Thyroid gland (tissue), 4 donors: ENCODE measurements around the gene RELCH. TPM values are rescaled to one million over a fixed set of nuclear protein-coding genes. Genes with fewer than 3 reads are reported as not detected.

ENCODE experiments used
- DNase-seq, 2 donors: peaks; one replicate each; pipeline ENCODE4 v3.0.0-alpha.2; 2019
- H3K27ac ChIP-seq, 3 donors: fragments of 200-600 bp; sonication (generic); 1 replicate in 2 of 3; 2 replicates in 1 of 3; pipeline ENCODE4 v1.5.1; 2016 to 2019; ENCODE audit warnings: mild to moderate bottlenecking in 1 of 3, moderate library complexity in 1 of 3
- H3K27me3 ChIP-seq: fragments of 200-600 bp; sonication (generic); one replicate; pipeline ENCODE4 v1.5.1; 2019
- H3K36me3 ChIP-seq, 2 donors: fragments of 200-600 bp; sonication (generic); one replicate each; pipeline ENCODE4 v1.5.1; 2016 to 2019
- H3K4me1 ChIP-seq, 2 donors: fragments of 200-600 bp; sonication (generic); one replicate each; pipeline ENCODE4 v1.5.1; 2017 to 2019
- H3K4me3 ChIP-seq, 3 donors: fragments of 200-600 bp; sonication (generic); replicated peaks in 1 of 3; 1 replicate in 2 of 3; 2 replicates in 1 of 3; pipeline ENCODE4 v1.5.1; 2016; ENCODE audit warnings: mild to moderate bottlenecking in 1 of 3
- H3K9me3 ChIP-seq: fragments of 200-600 bp; sonication (generic); one replicate; pipeline ENCODE4 v1.5.1; 2017
- CTCF ChIP-seq, 6 experiments: fragments of 200-600 bp in 3 of 6; fragments of 450-650 bp in 3 of 6; sonication (generic) in 3 of 6; IDR thresholded peaks; one replicate each; pipeline ENCODE4 v1.5.1; 2016 to 2019; ENCODE audit warnings: antibody characterized with exemption in 6 of 6, mild to moderate bottlenecking in 2 of 6, inconsistent platforms in 1 of 6, moderate library complexity in 1 of 6
- POLR2A ChIP-seq, 2 donors: fragments of 450-650 bp; IDR thresholded peaks; one replicate each; pipeline ENCODE4 v1.6.1; 2017; ENCODE audit warnings: antibody characterized with exemption in 2 of 2, mild to moderate bottlenecking in 2 of 2, moderate library complexity in 1 of 2
- WGBS, 2 donors: methylation state at CpG; one replicate each; pipeline ENCODE4 v1.1.5; 2017; 5-methylcytosine and 5-hydroxymethylcytosine counted together
- intact Hi-C: fragments of 100-400 bp; cut with DNase I; formaldehyde crosslinking; loops from one replicate; pipeline ENCODE4 v1.15.1; 2023
- total RNA-seq, 4 donors: library from RNA; depleted of rRNA; stranded (reverse); fragments of >200 nt; gene quantifications; one replicate each; pipeline ENCODE4 v1.2.3, GENCODE V29; 2016

The RELCH gene
- total RNA-seq, 4 donors from 2014 or later = 48.2 to 101 (median 56.9) TPM

DNA sequence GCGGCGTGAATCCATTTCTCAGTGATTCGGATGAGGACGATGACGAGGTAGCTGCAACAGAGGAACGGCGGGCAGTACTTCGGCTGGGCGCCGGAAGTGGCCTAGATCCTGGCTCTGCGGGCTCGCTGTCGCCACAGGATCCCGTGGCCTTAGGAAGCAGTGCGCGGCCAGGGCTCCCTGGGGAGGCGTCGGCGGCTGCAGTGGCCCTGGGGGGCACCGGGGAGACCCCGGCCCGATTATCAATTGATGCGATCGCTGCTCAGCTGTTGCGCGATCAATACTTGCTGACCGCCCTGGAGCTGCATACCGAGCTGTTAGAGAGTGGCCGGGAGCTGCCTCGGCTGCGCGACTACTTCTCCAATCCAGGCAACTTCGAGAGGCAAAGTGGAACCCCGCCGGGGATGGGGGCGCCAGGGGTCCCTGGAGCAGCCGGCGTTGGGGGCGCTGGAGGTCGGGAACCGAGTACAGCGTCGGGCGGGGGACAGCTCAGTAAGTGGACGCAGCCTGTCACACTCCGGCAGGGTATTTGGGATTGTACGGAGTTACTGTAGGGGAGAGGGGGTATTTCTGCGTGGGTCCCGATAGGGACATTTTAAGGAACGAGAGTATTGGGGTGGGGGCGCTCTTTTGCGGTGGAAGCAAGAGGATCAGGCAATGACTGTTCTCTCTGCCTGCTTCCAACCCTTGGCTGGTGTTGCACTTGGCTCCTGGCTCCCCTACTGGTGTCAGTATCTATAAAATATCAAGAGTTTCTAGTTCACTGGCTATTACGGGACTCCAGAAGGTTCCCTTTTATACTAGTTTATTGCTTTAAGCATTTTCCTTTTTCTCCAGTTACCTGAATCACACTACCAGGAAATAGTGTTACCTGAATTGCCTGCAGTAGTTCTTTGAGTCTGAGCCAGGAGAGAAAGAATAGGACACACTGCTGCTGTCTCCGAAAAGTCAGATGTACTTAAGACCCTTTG is 772 bp downstream of the RELCH start:
- intact Hi-C loops = no loop called here
- peak overlapping the region; percentile 15 to 57 (median 41) for H3K27ac ChIP-seq
- WGBS, 2 donors = 1% methylated on average over 20 to 23 of the region's 54 CpGs
- peak; percentile 19 to 31 for DNase-seq
- H3K27me3 ChIP-seq = no peaks in the 10 kb centered on the region
- H3K36me3 ChIP-seq = no peaks in the 10 kb centered on the region
- H3K4me1 ChIP-seq = peaks cover 11 to 23% of the 10 kb centered on the region in 2 donors
- no peak for TF ChIP-seq POLR2A (IDR thresholded peaks at IDR 0.05)
- TF ChIP-seq CTCF (IDR thresholded peaks at IDR 0.05) = peak in 1 of 6 experiments; percentile 6
- no peaks in the 10 kb centered on the region for H3K9me3 ChIP-seq
- H3K4me3 ChIP-seq = peak overlapping the region; percentile 52 to 93 (median 76)

DNA sequence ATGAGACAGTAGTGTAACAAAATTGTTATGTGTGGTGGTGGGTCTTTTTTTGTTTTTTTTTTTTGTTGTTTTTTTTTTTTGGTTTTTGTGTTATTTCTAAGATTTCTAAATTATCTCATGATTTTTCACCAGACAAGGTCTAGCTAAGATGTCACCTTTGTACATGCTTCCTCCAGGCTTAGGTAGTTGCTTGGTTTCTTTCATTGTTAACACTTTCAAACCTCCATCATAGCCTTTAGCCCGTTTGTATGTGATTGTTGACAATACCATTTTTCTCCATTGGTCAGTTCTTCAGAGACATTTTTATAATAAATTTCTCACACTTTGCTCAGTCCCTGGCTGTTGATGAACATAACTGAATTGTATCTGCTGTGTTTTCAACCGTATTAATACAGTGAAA is 2.2 kb downstream of the RELCH start:
- TF ChIP-seq CTCF (IDR thresholded peaks at IDR 0.05) (no peak), POLR2A (IDR thresholded peaks at IDR 0.05) (no peak)
- 29 to 32% methylated on average over 2 of the region's 2 CpGs for WGBS, 2 donors
- H3K27ac ChIP-seq = no peak overlapping the region
- H3K4me3 ChIP-seq = no peak overlapping the region
- peaks cover 11 to 23% of the 10 kb centered on the region in 2 donors for H3K4me1 ChIP-seq
- H3K36me3 ChIP-seq = no peaks in the 10 kb centered on the region
- no peak for DNase-seq
- intact Hi-C loops = no loop called here
- no peaks in the 10 kb centered on the region for H3K9me3 ChIP-seq
- no peaks in the 10 kb centered on the region for H3K27me3 ChIP-seq

GRCh38 chr18:62196079-62196478 is 9.0 kb downstream of the RELCH start:
- TF ChIP-seq CTCF (IDR thresholded peaks at IDR 0.05) (no peak), POLR2A (IDR thresholded peaks at IDR 0.05) (no peak)
- Histone ChIP-seq H3K4me1 (peaks cover 0 to 10% of the 10 kb centered on the region in 2 donors), H3K9me3 (no peaks in the 10 kb centered on the region), H3K4me3 (no peak overlapping the region), H3K27me3 (no peaks in the 10 kb centered on the region), H3K27ac (no peak overlapping the region), H3K36me3 (no peaks in the 10 kb centered on the region)
- intact Hi-C loops = no loop called here
- WGBS, 2 donors = 95% methylated on average over 7 of the region's 7 CpGs
- no peak for DNase-seq

GRCh38 chr18:62196980-62197379 is 9.9 kb downstream of the RELCH start:
- no peak for TF ChIP-seq CTCF (IDR thresholded peaks at IDR 0.05)
- no peak for TF ChIP-seq POLR2A (IDR thresholded peaks at IDR 0.05)
- Histone ChIP-seq H3K4me1 (peaks cover 5 to 11% of the 10 kb centered on the region in 2 donors), H3K27me3 (no peaks in the 10 kb centered on the region), H3K9me3 (no peaks in the 10 kb centered on the region), H3K27ac (no peak overlapping the region), H3K4me3 (no peak overlapping the region), H3K36me3 (no peaks in the 10 kb centered on the region)
- intact Hi-C loops = no loop called here
- no peak for DNase-seq

DNA sequence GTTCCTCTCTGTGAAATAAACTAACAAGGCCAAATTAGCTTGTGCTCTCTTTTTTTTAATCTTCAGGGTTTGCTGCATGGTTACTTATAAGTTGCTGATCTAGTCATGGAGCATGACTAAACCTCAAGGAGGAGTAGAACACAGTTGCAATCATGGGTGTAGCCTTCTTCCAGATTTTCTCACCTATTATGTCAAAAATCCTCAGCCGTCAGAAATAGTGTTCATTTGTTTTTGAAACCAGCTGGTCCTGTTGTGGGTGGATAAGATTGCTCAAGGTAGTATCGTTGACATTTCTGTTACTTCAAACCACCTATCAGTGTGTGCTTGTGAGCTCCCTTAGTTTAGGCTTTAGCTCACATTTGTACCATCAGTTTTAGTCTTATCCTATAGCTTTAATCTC is 11.2 kb downstream of the RELCH start:
- Histone ChIP-seq H3K4me3 (no peak overlapping the region), H3K4me1 (peaks cover 9 to 16% of the 10 kb centered on the region in 2 donors), H3K36me3 (no peaks in the 10 kb centered on the region), H3K27me3 (no peaks in the 10 kb centered on the region), H3K27ac (no peak overlapping the region), H3K9me3 (no peaks in the 10 kb centered on the region)
- TF ChIP-seq CTCF (IDR thresholded peaks at IDR 0.05) (no peak), POLR2A (IDR thresholded peaks at IDR 0.05) (no peak)
- intact Hi-C loops = no loop called here
- DNase-seq = no peak
- 49 to 53% methylated on average over 2 of the region's 2 CpGs for WGBS, 2 donors
